BLaER1 treated with 17β-estradiol and CSF1 and Interleukin-3, amounts not matched to agents 10 nM and 100 nM (cell line): ENCODE measurements around the gene ARHGAP4.

ENCODE experiments used
- H3K27ac ChIP-seq, 11 experiments: shearing (Covaris generic); formaldehyde crosslinking; 2 replicates each; pipeline ENCODE4 v1.8.1; 2022
- H3K27me3 ChIP-seq, 11 experiments: shearing (Covaris generic); formaldehyde crosslinking; 2 replicates each; pipeline ENCODE4 v1.8.1; 2022
- H3K36me3 ChIP-seq, 11 experiments: shearing (Covaris generic); formaldehyde crosslinking; 2 replicates each; pipeline ENCODE4 v1.8.1; 2022
- H3K4me1 ChIP-seq, 10 experiments: shearing (Covaris generic); formaldehyde crosslinking; 2 replicates each; pipeline ENCODE4 v1.8.1; 2022
- H3K4me2 ChIP-seq, 11 experiments: shearing (Covaris generic); formaldehyde crosslinking; 2 replicates each; pipeline ENCODE4 v1.8.1; 2022
- H3K4me3 ChIP-seq, 10 experiments: shearing (Covaris generic); formaldehyde crosslinking; 2 replicates each; pipeline ENCODE4 v1.8.1; 2022
- H3K9ac ChIP-seq, 11 experiments: shearing (Covaris generic); formaldehyde crosslinking; 2 replicates each; pipeline ENCODE4 v1.8.1; 2022
- H3K9me3 ChIP-seq, 11 experiments: shearing (Covaris generic); formaldehyde crosslinking; replicated peaks in 1 of 11; 2 replicates each; pipeline ENCODE4 v1.8.1; 2022
- H4K20me1 ChIP-seq, 11 experiments: shearing (Covaris generic); formaldehyde crosslinking; 2 replicates each; pipeline ENCODE4 v1.8.1; 2022
- Cebpa-rat ChIP-seq, 11 experiments: shearing (Covaris generic); IDR thresholded peaks; 2 replicates each; pipeline ENCODE4 v1.8.1; 2022

Gene ARHGAP4

DNA sequence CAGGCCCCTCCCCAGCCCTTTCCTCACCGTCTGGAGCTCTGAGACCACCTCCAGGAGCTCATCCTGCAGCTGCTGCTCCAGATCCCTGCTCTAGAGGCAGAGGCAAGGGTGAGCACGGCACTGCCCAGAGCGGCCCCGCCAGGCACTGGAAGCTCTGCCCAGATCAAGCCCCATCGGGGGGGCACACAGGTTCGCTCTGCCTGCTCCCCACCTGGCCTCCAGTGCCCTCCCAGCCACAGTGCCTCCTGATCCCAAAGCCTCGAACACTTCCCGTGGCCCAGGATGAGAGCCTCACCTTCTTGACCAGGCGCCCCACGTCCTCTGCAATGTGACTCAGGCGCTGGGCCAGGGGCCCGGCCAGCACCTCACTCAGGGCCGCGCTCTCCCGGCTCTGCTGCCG is 5.0 kb downstream of the ARHGAP4 start:
- Histone ChIP-seq H3K36me3 (peaks cover 13 to 58% (median 52%) of the 10 kb centered on the region in 11 experiments), H4K20me1 (peaks cover 76 to 100% (median 97%) of the 10 kb centered on the region in 11 experiments), H3K27me3 (peaks cover 97 to 100% (median 100%) of the 10 kb centered on the region in 11 experiments), H3K4me2 (peak overlapping the region in 7 of 11 experiments; percentile 87 to 97 (median 92); a peak in 11 of 22 replicates), H3K9ac (0 out of 22 replicates have a peak overlapping the region, but pooled peaks of 1 of the 11 experiments have one; percentile 15), H3K27ac (peak overlapping the region in 1 of 11 experiments; percentile 47; a peak in 1 of 22 replicates), H3K4me1 (peaks cover 24 to 61% (median 51%) of the 10 kb centered on the region in 10 experiments), H3K4me3 (no peak overlapping the region), H3K9me3 (peaks cover 0 to 10% (median 0%) of the 10 kb centered on the region in 11 experiments; a peak in 3 of 22 replicates)
- TF ChIP-seq Cebpa-rat (IDR thresholded peaks at IDR 0.05) = no peak

DNA sequence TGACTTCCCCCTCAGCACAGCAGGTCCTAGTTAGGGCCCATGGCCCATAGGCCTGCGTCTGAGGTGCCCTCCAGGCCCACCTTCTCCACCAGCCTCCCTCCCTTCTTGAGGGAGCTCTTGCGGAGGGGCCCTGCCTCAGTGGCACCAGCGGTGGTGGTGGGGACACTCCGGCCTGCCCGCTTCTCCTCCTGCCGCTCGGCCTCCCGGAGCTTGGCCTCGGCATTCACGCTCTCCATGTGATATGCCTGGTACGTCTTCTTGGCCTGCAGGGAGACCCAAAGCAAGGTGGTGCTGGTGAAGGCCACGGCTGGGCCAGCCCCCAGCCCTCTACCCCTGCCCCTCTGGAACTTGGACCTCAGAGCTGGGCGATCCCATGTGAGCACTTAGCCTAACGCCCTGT is 5.5 kb downstream of the ARHGAP4 start:
- TF ChIP-seq Cebpa-rat (IDR thresholded peaks at IDR 0.05) = no peak

DNA sequence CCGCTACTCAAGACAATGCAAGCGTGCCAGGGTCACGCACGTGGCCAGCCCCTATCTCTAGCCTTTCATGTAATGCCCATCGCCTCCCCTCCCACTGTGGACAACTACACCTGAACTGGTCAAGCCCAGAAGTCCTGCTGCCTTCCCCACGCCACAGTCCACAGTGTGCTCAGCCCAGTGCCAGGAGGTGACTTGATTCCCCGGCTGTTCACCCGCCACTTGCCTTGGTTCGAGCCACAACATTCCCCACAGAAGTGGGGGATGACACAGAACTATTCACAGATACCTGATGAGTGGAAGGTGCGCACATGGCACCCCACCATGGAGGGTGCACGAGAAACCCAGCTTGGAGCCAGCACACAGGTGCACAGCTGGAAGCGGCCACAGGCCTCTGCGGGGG is 6.8 kb downstream of the ARHGAP4 start:
- no peak for TF ChIP-seq Cebpa-rat (IDR thresholded peaks at IDR 0.05)
- no peak overlapping the region for H3K4me3 ChIP-seq
- peaks cover 13 to 73% (median 61%) of the 10 kb centered on the region in 11 experiments for H3K36me3 ChIP-seq

More for the DNA sequence above, 5.5 kb downstream of the ARHGAP4 start:
- H4K20me1 ChIP-seq = peaks cover 81 to 100% (median 96%) of the 10 kb centered on the region in 11 experiments
- peaks cover 0 to 5% (median 0%) of the 10 kb centered on the region in 11 experiments; a peak in 3 of 22 replicates for H3K9me3 ChIP-seq
- peak overlapping the region in 3 of 11 experiments; percentile 30 to 47 (median 34); a peak in 2 of 22 replicates for H3K27ac ChIP-seq
- peaks cover 98 to 100% (median 100%) of the 10 kb centered on the region in 11 experiments for H3K27me3 ChIP-seq
- peak overlapping the region in 2 of 11 experiments; percentile 10 to 15; a peak in 1 of 22 replicates for H3K9ac ChIP-seq
- no peak overlapping the region for H3K4me3 ChIP-seq
- H3K4me1 ChIP-seq = peaks cover 22 to 56% (median 45%) of the 10 kb centered on the region in 10 experiments
- H3K36me3 ChIP-seq = peaks cover 13 to 64% (median 57%) of the 10 kb centered on the region in 11 experiments
- H3K4me2 ChIP-seq = no peak overlapping the region; a peak in 2 of 22 replicates

GRCh38 chrX:153917869-153918268 is 8.2 kb downstream of the ARHGAP4 start:
- Histone ChIP-seq H3K27me3 (peaks cover 96 to 100% (median 99%) of the 10 kb centered on the region in 11 experiments), H3K4me1 (peaks cover 13 to 29% (median 20%) of the 10 kb centered on the region in 10 experiments; a peak in 19 of 20 replicates), H4K20me1 (peaks cover 70 to 98% (median 85%) of the 10 kb centered on the region in 11 experiments), H3K4me3 (no peak overlapping the region), H3K9me3 (peaks cover 0 to 16% (median 0%) of the 10 kb centered on the region in 11 experiments; a peak in 1 of 22 replicates), H3K36me3 (peaks cover 25 to 87% (median 74%) of the 10 kb centered on the region in 11 experiments), H3K4me2 (no peak overlapping the region), H3K9ac (no peak overlapping the region), H3K27ac (no peak overlapping the region)
- TF ChIP-seq Cebpa-rat (IDR thresholded peaks at IDR 0.05) = no peak

More for the DNA sequence above, 6.8 kb downstream of the ARHGAP4 start:
- Histone ChIP-seq H3K27ac (no peak overlapping the region), H4K20me1 (peaks cover 78 to 98% (median 90%) of the 10 kb centered on the region in 11 experiments), H3K9ac (no peak overlapping the region), H3K9me3 (0 out of 22 replicates have a peak, but pooled peaks cover 0 to 6% (median 0%) of the 10 kb centered on the region in 11 experiments), H3K4me2 (no peak overlapping the region), H3K4me1 (peaks cover 22 to 43% (median 33%) of the 10 kb centered on the region in 10 experiments), H3K27me3 (peaks cover 96 to 100% (median 99%) of the 10 kb centered on the region in 11 experiments)

- no peak overlapping the region for H3K4me2 ChIP-seq
- H3K9ac ChIP-seq = no peak overlapping the region
- peaks cover 34 to 98% (median 72%) of the 10 kb centered on the region in 11 experiments; a peak in 21 of 22 replicates for H4K20me1 ChIP-seq
- peaks cover 0 to 16% (median 0%) of the 10 kb centered on the region in 11 experiments; a peak in 1 of 22 replicates for H3K9me3 ChIP-seq
- peaks cover 21 to 91% (median 73%) of the 10 kb centered on the region in 11 experiments for H3K36me3 ChIP-seq
- H3K4me1 ChIP-seq = peaks cover 0 to 9% (median 0%) of the 10 kb centered on the region in 10 experiments; a peak in 5 of 20 replicates
- TF ChIP-seq Cebpa-rat (IDR thresholded peaks at IDR 0.05) = no peak
- H3K27me3 ChIP-seq = peaks cover 73 to 92% (median 85%) of the 10 kb centered on the region in 11 experiments
- no peak overlapping the region for H3K27ac ChIP-seq
- no peak overlapping the region for H3K4me3 ChIP-seq
Observed at GRCh38 chrX:153913701-153914100, 12.4 kb downstream of the ARHGAP4 start.

- H3K4me2 ChIP-seq = no peak overlapping the region
- peaks cover 18 to 89% (median 70%) of the 10 kb centered on the region in 11 experiments for H3K36me3 ChIP-seq
- peaks cover 0 to 16% (median 0%) of the 10 kb centered on the region in 11 experiments; a peak in 1 of 22 replicates for H3K9me3 ChIP-seq
- H3K9ac ChIP-seq = no peak overlapping the region
- peaks cover 34 to 98% (median 69%) of the 10 kb centered on the region in 11 experiments; a peak in 21 of 22 replicates for H4K20me1 ChIP-seq
- H3K4me3 ChIP-seq = no peak overlapping the region
- no peak overlapping the region for H3K27ac ChIP-seq
- peaks cover 70 to 92% (median 83%) of the 10 kb centered on the region in 11 experiments for H3K27me3 ChIP-seq
- no peak for TF ChIP-seq Cebpa-rat (IDR thresholded peaks at IDR 0.05)
- H3K4me1 ChIP-seq = peaks cover 0 to 9% (median 0%) of the 10 kb centered on the region in 10 experiments; a peak in 5 of 20 replicates
Observed at GRCh38 chrX:153913211-153913610, 12.9 kb downstream of the ARHGAP4 start.

DNA sequence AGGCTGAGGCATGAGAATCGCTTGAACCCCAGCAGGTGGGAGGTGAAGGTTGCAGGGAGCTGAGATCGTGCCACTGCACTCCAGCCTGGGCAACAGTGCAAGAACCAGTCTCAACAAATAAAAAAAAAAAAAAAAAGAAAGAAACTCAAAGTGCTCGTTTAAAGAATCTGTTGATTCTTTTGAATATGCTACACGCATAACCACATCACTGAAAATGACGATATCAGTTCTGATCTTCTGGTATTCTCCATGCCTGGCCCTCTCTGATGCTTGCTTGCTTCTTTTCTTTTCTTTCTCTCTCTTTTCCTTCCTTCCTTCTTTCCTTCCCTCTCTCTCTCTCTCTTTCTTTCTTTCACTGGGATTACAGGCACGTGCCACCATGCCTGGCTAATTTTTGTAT is 14.3 kb downstream of the ARHGAP4 start:
- peaks cover 0 to 17% (median 0%) of the 10 kb centered on the region in 10 experiments; a peak in 6 of 20 replicates for H3K4me1 ChIP-seq
- peaks cover 67 to 92% (median 83%) of the 10 kb centered on the region in 11 experiments for H3K27me3 ChIP-seq
- peaks cover 38 to 98% (median 76%) of the 10 kb centered on the region in 11 experiments; a peak in 21 of 22 replicates for H4K20me1 ChIP-seq
- no peak overlapping the region for H3K4me2 ChIP-seq
- H3K4me3 ChIP-seq = no peak overlapping the region
- peaks cover 18 to 88% (median 72%) of the 10 kb centered on the region in 11 experiments; a peak in 21 of 22 replicates for H3K36me3 ChIP-seq
- no peak for TF ChIP-seq Cebpa-rat (IDR thresholded peaks at IDR 0.05)
- H3K27ac ChIP-seq = no peak overlapping the region; a peak in 1 of 22 replicates
- H3K9ac ChIP-seq = no peak overlapping the region
- peaks cover 0 to 16% (median 0%) of the 10 kb centered on the region in 11 experiments; a peak in 1 of 22 replicates for H3K9me3 ChIP-seq

DNA sequence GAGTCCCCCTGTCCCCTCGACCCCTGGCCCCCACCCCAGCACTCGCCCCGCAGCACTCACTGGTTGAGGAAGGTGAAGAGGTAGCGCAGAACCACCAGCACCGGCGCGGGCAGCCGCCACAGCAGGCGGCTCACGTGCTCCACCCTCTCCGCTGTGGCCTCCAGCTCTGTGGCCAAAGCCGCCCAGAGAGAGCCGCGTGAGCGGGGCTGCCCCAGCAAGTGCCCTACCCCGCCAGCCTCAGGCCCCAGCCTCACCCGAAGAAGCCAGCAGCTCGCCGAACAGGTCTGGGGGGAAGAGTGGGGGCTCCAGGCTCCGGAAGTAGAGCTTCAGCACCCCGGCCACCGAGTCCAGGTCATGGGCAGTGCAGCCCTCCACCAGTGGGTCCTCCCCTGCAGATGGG is 15.6 kb downstream of the ARHGAP4 start:
- TF ChIP-seq Cebpa-rat (IDR thresholded peaks at IDR 0.05) = no peak
- no peak overlapping the region for H3K4me2 ChIP-seq
- no peak overlapping the region for H3K27ac ChIP-seq
- peaks cover 40 to 98% (median 70%) of the 10 kb centered on the region in 11 experiments; a peak in 21 of 22 replicates for H4K20me1 ChIP-seq
- no peak overlapping the region for H3K9ac ChIP-seq
- peaks cover 0 to 27% (median 8%) of the 10 kb centered on the region in 10 experiments; a peak in 10 of 20 replicates for H3K4me1 ChIP-seq
- H3K4me3 ChIP-seq = no peak overlapping the region
- peaks cover 64 to 92% (median 82%) of the 10 kb centered on the region in 11 experiments for H3K27me3 ChIP-seq
- peaks cover 17 to 80% (median 60%) of the 10 kb centered on the region in 11 experiments; a peak in 18 of 22 replicates for H3K36me3 ChIP-seq
- peaks cover 0 to 16% (median 0%) of the 10 kb centered on the region in 11 experiments; a peak in 4 of 22 replicates for H3K9me3 ChIP-seq

GRCh38 chrX:153909980-153910360 is 16.1 kb downstream of the ARHGAP4 start:
- H3K4me2 ChIP-seq = no peak overlapping the region
- TF ChIP-seq Cebpa-rat (IDR thresholded peaks at IDR 0.05) = no peak
- H3K27ac ChIP-seq = no peak overlapping the region
- peaks cover 41 to 99% (median 72%) of the 10 kb centered on the region in 11 experiments; a peak in 20 of 22 replicates for H4K20me1 ChIP-seq
- H3K36me3 ChIP-seq = peaks cover 17 to 78% (median 59%) of the 10 kb centered on the region in 11 experiments; a peak in 18 of 22 replicates
- no peak overlapping the region for H3K4me3 ChIP-seq
- H3K27me3 ChIP-seq = peaks cover 61 to 93% (median 82%) of the 10 kb centered on the region in 11 experiments
- H3K9ac ChIP-seq = no peak overlapping the region
- H3K4me1 ChIP-seq = peaks cover 1 to 28% (median 12%) of the 10 kb centered on the region in 10 experiments; a peak in 18 of 20 replicates
- peaks cover 0 to 16% (median 0%) of the 10 kb centered on the region in 11 experiments; a peak in 4 of 22 replicates for H3K9me3 ChIP-seq
